Thyroid gland (tissue), 4 donors: ENCODE results near the gene POLN.

Source experiments
- CTCF ChIP-seq, 6 experiments: fragments of 200-600 bp in 3 of 6; fragments of 450-650 bp in 3 of 6; sonication (generic) in 3 of 6; IDR thresholded peaks; one replicate each; pipeline ENCODE4 v1.5.1; 2016 to 2019; ENCODE audit warnings: antibody characterized with exemption in 6 of 6, mild to moderate bottlenecking in 2 of 6, inconsistent platforms in 1 of 6, moderate library complexity in 1 of 6
- POLR2A ChIP-seq, 2 donors: fragments of 450-650 bp; IDR thresholded peaks; one replicate each; pipeline ENCODE4 v1.6.1; 2017; ENCODE audit warnings: antibody characterized with exemption in 2 of 2, mild to moderate bottlenecking in 2 of 2, moderate library complexity in 1 of 2

GRCh38 chr4:2255501-2256155 lies 13.7 kb upstream of the POLN start:
- no peak for TF ChIP-seq CTCF (IDR thresholded peaks at IDR 0.05)
- TF ChIP-seq POLR2A (IDR thresholded peaks at IDR 0.05): no peak
